Activated naive CD8-positive, alpha-beta T cell treated with anti-CD3 and anti-CD28 coated beads, Interleukin-2, amount 10 ng/mL, durations not matched to agents 7 days and 5 days (primary cell): ENCODE results near the gene CCDC92. TPM values are rescaled to one million over a fixed set of nuclear protein-coding genes. Genes with fewer than 3 reads are reported as not detected.
A peak's percentile ranks its signal among the peaks of the same experiment; 100 is the strongest.

Experiments used
- ATAC-seq: fragments of 150-1000 bp; cut with Tn5 transposase; one replicate; pipeline ENCODE4 v1.10.0; 2021; ENCODE audit warnings: low read depth, moderate library complexity
- POLR2A ChIA-PET: fragments of 350-600 bp; sonication (Branson Sonifier 250); formaldehyde crosslinking; loops from one replicate; lab custom pipeline; 2021; ENCODE audit warnings: antibody characterized with exemption; lab: Charles Lee
- DNase-seq: peaks from one replicate; pipeline ENCODE4 v3.0.0; 2021
- H3K27ac Mint-ChIP-seq: one replicate; pipeline ENCODE4 v1.8.0; 2022; ENCODE audit warnings: mild to moderate bottlenecking, mixed read lengths
- H3K27me3 Mint-ChIP-seq: one replicate; pipeline ENCODE4 v1.8.0; 2022; ENCODE audit warnings: mild to moderate bottlenecking, moderate library complexity, mixed read lengths
- H3K36me3 Mint-ChIP-seq: one replicate; pipeline ENCODE4 v1.8.0; 2021; ENCODE audit warnings: mild to moderate bottlenecking, mixed read lengths
- H3K4me1 Mint-ChIP-seq: one replicate; pipeline ENCODE4 v1.8.0; 2021; ENCODE audit warnings: mixed read lengths
- H3K4me3 Mint-ChIP-seq: one replicate; pipeline ENCODE4 v1.8.0; 2022; ENCODE audit warnings: mild to moderate bottlenecking, moderate library complexity, mixed read lengths
- H3K9me3 Mint-ChIP-seq: one replicate; pipeline ENCODE4 v1.8.0; 2021; ENCODE audit warnings: mixed read lengths
- total RNA-seq, 2 experiments: library from RNA; stranded (reverse); gene quantifications; one replicate each; pipeline ENCODE4 v1.2.3, GENCODE V29; 2021

CCDC92 gene, protein sequence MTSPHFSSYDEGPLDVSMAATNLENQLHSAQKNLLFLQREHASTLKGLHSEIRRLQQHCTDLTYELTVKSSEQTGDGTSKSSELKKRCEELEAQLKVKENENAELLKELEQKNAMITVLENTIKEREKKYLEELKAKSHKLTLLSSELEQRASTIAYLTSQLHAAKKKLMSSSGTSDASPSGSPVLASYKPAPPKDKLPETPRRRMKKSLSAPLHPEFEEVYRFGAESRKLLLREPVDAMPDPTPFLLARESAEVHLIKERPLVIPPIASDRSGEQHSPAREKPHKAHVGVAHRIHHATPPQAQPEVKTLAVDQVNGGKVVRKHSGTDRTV
- total RNA-seq = 10 to 100 TPM; 25.4 to 26.4 TPM

DNA sequence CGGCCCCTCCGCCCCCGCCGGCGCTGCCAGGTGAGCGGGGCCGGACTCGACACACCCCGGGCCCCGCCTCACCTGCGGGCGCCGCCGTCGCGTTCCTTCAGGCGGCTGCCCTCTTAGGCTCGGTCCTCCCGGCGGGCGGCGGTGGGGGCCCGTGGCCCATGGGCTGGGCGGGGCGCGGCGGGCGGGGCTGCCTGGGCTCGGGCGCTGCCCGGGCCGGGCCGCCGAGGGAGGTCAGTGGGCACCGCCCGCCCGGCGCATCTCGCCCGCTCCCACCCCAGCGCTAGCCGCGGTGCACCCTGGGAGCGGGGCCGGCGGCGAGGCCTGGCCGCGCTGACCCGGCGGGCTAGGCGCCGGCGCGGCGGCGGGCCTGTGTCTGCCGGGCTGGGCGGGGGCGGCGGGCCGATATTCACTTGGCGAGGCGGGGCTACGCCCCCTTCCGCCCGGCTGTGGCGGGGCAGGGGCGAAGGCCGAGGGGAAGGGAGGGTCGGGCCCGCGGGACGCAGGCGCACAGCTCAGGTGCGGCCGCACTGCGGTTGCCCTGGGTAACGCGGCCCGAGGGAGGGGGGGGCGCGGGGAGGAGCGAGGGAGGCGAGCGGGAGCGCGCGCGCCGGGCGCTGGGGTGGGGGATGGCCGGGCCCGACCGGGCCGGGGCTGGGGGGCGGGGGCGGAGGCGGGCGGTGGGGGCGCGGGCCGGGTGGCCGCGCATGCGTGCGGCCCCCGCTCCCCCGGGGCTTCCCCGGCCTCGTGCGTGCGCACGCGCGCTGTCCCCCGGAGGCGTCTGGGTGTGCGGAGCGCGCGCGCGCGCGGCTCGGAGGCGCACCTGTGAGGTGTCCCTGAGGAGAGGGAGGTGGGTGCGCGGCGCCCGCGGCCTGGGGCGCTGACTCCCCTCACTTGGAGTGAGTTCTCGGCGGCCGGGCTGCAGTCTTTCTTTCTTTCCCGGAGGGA lies at the start of gene CCDC92, which contains the start of gene ZNF664:
Gene CCDC92, minus strand, starts transcription at position 375 of the 945 bp plus-strand sequence. CDS start 28,526 bp downstream, outside the sequence.
Gene ZNF664, plus strand, starts transcription at position 759 of the 945 bp plus-strand sequence. CDS start 38,930 bp downstream, outside the sequence.
- H3K27me3 Mint-ChIP-seq = no peaks in the 10 kb centered on the region
- H3K4me1 Mint-ChIP-seq = peaks cover 15% of the 10 kb centered on the region
- ATAC-seq = peak; percentile 83
- peak within 1 kb of the TSS; percentile 87 for H3K27ac Mint-ChIP-seq
- H3K36me3 Mint-ChIP-seq = peaks cover 7% of the 10 kb centered on the region
- DNase-seq = peak; percentile 96
- H3K9me3 Mint-ChIP-seq = no peaks in the 10 kb centered on the region
- POLR2A ChIA-PET = interaction anchor here (0.7 to 1.3 kb wide), 4 partner anchors 16 to 41 kb away, joined by 3 to 7 read pairs (median 4); no protein-coding TSS in a partner anchor
- peak within 1 kb of the TSS; percentile 92 for H3K4me3 Mint-ChIP-seq

- H3K27ac Mint-ChIP-seq = no peak overlapping the region
- H3K4me1 Mint-ChIP-seq = peaks cover 2% of the 10 kb centered on the region
- POLR2A ChIA-PET = no interaction called here
- H3K4me3 Mint-ChIP-seq = no peak overlapping the region
- H3K36me3 Mint-ChIP-seq = peaks cover 2% of the 10 kb centered on the region
- DNase-seq = no peak
- no peak for ATAC-seq
- peaks cover 4% of the 10 kb centered on the region for H3K27me3 Mint-ChIP-seq
- no peaks in the 10 kb centered on the region for H3K9me3 Mint-ChIP-seq
Observed at GRCh38 chr12:124022161-124022560, 49.5 kb upstream of the CCDC92 start.

GRCh38 chr12:124021007-124021406 lies 48.4 kb upstream of the CCDC92 start:
- no peak overlapping the region for H3K27ac Mint-ChIP-seq
- no peaks in the 10 kb centered on the region for H3K9me3 Mint-ChIP-seq
- peaks cover 4% of the 10 kb centered on the region for H3K27me3 Mint-ChIP-seq
- no peak overlapping the region for H3K4me3 Mint-ChIP-seq
- DNase-seq (no peak), ATAC-seq (no peak)
- peaks cover 2% of the 10 kb centered on the region for H3K36me3 Mint-ChIP-seq
- H3K4me1 Mint-ChIP-seq = peaks cover 2% of the 10 kb centered on the region
- POLR2A ChIA-PET = no interaction called here

- H3K4me3 Mint-ChIP-seq = no peak overlapping the region
- H3K4me1 Mint-ChIP-seq = peaks cover 2% of the 10 kb centered on the region
- no peak overlapping the region for H3K27ac Mint-ChIP-seq
- POLR2A ChIA-PET = no interaction called here
- H3K9me3 Mint-ChIP-seq = no peaks in the 10 kb centered on the region
- ATAC-seq = no peak
- H3K36me3 Mint-ChIP-seq = peaks cover under 1% of the 10 kb centered on the region
- peaks cover 4% of the 10 kb centered on the region for H3K27me3 Mint-ChIP-seq
- no peak for DNase-seq
Observed at GRCh38 chr12:124020514-124020949, 47.9 kb upstream of the CCDC92 start.

- Mint-ChIP-seq H3K36me3 (peaks cover 1% of the 10 kb centered on the region), H3K9me3 (no peaks in the 10 kb centered on the region), H3K4me3 (no peak overlapping the region), H3K27ac (no peak overlapping the region), H3K4me1 (peaks cover under 1% of the 10 kb centered on the region), H3K27me3 (peaks cover 4% of the 10 kb centered on the region)
- ATAC-seq = no peak
- no peak for DNase-seq
- POLR2A ChIA-PET = interaction anchor here (0.7 kb wide), 1 partner anchor 43 kb away, joined by 3 read pairs; no protein-coding TSS in a partner anchor
Observed at GRCh38 chr12:124019115-124019514, 46.5 kb upstream of the CCDC92 start.

GRCh38 chr12:124018539-124018938 lies 45.9 kb upstream of the CCDC92 start:
- Mint-ChIP-seq H3K27me3 (peaks cover 4% of the 10 kb centered on the region), H3K9me3 (no peaks in the 10 kb centered on the region), H3K27ac (no peak overlapping the region), H3K4me1 (no peaks in the 10 kb centered on the region), H3K36me3 (peaks cover 1% of the 10 kb centered on the region), H3K4me3 (no peak overlapping the region)
- no peak for DNase-seq
- POLR2A ChIA-PET = interaction anchor here (0.7 kb wide), 1 partner anchor 42 kb away, joined by 3 read pairs; no protein-coding TSS in a partner anchor
- ATAC-seq = no peak

DNA sequence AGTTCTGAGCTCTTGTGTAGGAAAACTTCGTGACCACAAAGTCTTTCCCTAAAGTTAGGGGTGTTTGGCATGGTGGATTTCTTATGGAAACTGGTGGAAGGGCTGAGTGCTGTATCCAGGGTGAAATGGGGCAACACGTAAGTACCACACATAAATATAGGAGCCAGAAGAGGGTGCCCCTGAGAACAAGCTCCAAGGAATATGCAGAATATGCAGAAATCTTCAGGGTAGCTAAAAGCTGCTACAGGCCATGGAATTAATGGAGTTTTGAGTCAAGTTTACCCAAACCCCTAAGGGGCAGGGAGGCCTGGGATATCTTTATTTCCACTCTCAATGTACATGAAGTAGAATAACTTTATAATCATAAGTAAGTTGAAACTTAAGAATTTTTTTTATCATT lies 44.4 kb upstream of the CCDC92 start:
- ATAC-seq = no peak
- POLR2A ChIA-PET = no interaction called here
- peaks cover 4% of the 10 kb centered on the region for H3K27me3 Mint-ChIP-seq
- H3K9me3 Mint-ChIP-seq = no peaks in the 10 kb centered on the region
- H3K4me3 Mint-ChIP-seq = no peak overlapping the region
- H3K36me3 Mint-ChIP-seq = peaks cover 11% of the 10 kb centered on the region
- DNase-seq = no peak
- H3K27ac Mint-ChIP-seq = no peak overlapping the region
- no peaks in the 10 kb centered on the region for H3K4me1 Mint-ChIP-seq

- Mint-ChIP-seq H3K4me3 (no peak overlapping the region), H3K36me3 (peaks cover 18% of the 10 kb centered on the region), H3K4me1 (peaks cover 1% of the 10 kb centered on the region), H3K27ac (no peak overlapping the region), H3K27me3 (peaks cover 4% of the 10 kb centered on the region), H3K9me3 (no peaks in the 10 kb centered on the region)
- ATAC-seq (no peak), DNase-seq (no peak)
- POLR2A ChIA-PET = interaction anchor here (1.6 kb wide), 1 partner anchor 9 kb away, joined by 3 read pairs; no protein-coding TSS in a partner anchor
Observed at GRCh38 chr12:124015494-124016461, 43.1 kb upstream of the CCDC92 start.

DNA sequence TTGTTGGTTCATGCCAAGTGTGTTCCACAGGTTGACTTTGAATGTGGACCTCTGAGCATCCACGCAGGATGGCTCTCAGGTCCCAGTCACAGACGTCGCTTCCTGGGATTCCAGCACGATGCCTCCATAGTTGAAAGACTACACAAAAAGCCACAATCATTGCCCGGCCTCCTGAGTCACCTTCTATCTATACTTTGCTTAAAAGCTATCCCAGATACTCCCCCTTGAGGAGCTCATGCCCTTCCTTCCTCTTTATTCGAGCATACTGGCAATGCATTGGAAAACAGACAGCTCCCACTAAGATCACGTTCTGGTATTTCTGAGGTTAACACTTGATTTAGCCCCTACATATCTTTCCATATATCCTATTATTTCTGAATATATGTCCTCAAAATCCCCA lies 40.4 kb upstream of the CCDC92 start:
- DNase-seq (no peak), ATAC-seq (no peak)
- peaks cover 10% of the 10 kb centered on the region for H3K4me1 Mint-ChIP-seq
- H3K27me3 Mint-ChIP-seq = no peaks in the 10 kb centered on the region
- H3K9me3 Mint-ChIP-seq = no peaks in the 10 kb centered on the region
- no peak overlapping the region for H3K27ac Mint-ChIP-seq
- peaks cover 22% of the 10 kb centered on the region for H3K36me3 Mint-ChIP-seq
- H3K4me3 Mint-ChIP-seq = no peak overlapping the region
- POLR2A ChIA-PET = no interaction called here

DNA sequence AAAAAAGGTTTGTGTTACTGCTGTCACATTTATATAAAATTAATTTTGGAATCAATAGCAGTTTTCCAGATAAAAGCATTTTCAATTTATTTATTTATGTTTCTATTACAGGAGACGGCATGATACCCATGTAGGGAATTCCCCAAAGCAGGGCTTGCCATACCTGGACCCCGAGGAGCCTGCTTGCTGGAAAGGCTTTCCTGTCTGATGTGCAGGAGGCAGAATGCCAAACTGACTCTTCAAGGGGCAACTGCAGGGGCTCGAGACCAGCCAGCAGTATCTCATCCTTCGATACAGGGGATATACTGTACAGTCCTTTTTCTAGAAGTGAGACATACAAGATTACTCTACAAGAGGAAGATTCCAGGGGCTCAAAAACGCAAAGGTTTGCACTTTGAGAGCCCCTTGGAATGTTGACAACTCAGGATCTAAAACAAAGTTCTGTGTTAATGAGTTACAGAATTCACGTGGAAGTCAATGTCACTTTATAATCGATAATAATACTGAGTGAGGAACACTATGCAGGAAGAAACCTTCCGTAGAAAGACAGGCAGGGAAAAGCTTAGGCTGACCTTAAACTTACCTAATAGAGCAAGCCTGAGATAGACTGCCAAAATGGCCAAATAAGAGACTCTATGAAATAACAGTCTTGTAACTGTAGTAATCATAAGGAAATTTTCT lies 38.9 kb upstream of the CCDC92 start:
- no peak overlapping the region for H3K27ac Mint-ChIP-seq
- H3K4me1 Mint-ChIP-seq = peaks cover 21% of the 10 kb centered on the region
- H3K36me3 Mint-ChIP-seq = peaks cover 24% of the 10 kb centered on the region
- H3K27me3 Mint-ChIP-seq = no peaks in the 10 kb centered on the region
- no peaks in the 10 kb centered on the region for H3K9me3 Mint-ChIP-seq
- POLR2A ChIA-PET = no interaction called here
- no peak for ATAC-seq
- DNase-seq = no peak
- no peak overlapping the region for H3K4me3 Mint-ChIP-seq

GRCh38 chr12:124010687-124011086 lies 38.1 kb upstream of the CCDC92 start:
- DNase-seq = no peak
- POLR2A ChIA-PET = no interaction called here
- H3K27me3 Mint-ChIP-seq = no peaks in the 10 kb centered on the region
- peaks cover 29% of the 10 kb centered on the region for H3K4me1 Mint-ChIP-seq
- no peak for ATAC-seq
- no peak overlapping the region for H3K27ac Mint-ChIP-seq
- H3K9me3 Mint-ChIP-seq = no peaks in the 10 kb centered on the region
- peaks cover 29% of the 10 kb centered on the region for H3K36me3 Mint-ChIP-seq
- no peak overlapping the region for H3K4me3 Mint-ChIP-seq

DNA sequence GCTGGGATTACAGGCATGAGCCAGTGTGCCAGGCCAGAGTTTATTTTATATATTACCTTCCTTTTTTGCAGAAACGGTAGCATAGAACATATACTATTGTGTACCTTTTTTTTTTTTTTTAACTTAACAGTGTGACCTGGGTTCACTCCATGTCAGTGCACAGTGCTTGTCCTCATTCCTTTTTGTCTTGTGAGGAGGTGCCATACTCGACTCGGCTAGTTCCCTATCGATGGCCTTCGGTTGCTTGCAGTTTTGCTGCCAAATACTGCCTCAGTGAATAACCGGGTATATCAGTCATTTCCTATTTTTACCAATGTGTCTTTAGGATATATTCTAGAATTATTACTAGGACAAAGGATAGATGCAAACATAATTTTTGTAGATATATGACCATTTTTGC lies 37.1 kb upstream of the CCDC92 start:
- POLR2A ChIA-PET = no interaction called here
- H3K4me3 Mint-ChIP-seq = no peak overlapping the region
- no peak for DNase-seq
- peaks cover 29% of the 10 kb centered on the region for H3K36me3 Mint-ChIP-seq
- H3K4me1 Mint-ChIP-seq = peaks cover 31% of the 10 kb centered on the region
- H3K27ac Mint-ChIP-seq = no peak overlapping the region
- H3K9me3 Mint-ChIP-seq = no peaks in the 10 kb centered on the region
- H3K27me3 Mint-ChIP-seq = no peaks in the 10 kb centered on the region
- no peak for ATAC-seq
